Colon (tissue), 2 donors: ENCODE results near the gene ANKRD13A.
"Not testable (repeated sequence)": the region's sequence is repeated elsewhere in the genome, so short reads cannot be mapped to it uniquely, and the experiment has no call there.

ENCODE experiments used
- FAIRE-seq: peaks from 2 replicates; lab custom pipeline; 2012; peaks lifted over from hg19 to GRCh38; lab: Jason Lieb, UNC
- donor health status: control.
- donor health status: control.

ANKRD13A gene

GRCh38 chr12:110049034-110049433 is 49.8 kb downstream of the ANKRD13A start:
- FAIRE-seq = not testable (repeated sequence)

- FAIRE-seq = not testable (repeated sequence)
Observed at GRCh38 chr12:110049666-110050065, 50.4 kb downstream of the ANKRD13A start.

- no peak for FAIRE-seq
Observed at GRCh38 chr12:110050927-110051326, 51.7 kb downstream of the ANKRD13A start.

GRCh38 chr12:110055375-110056352 is 56.4 kb downstream of the ANKRD13A start:
- not testable (repeated sequence) for FAIRE-seq

GRCh38 chr12:110056643-110057042 is 57.4 kb downstream of the ANKRD13A start:
- not testable (repeated sequence) for FAIRE-seq

GRCh38 chr12:110058875-110059615 is 59.8 kb downstream of the ANKRD13A start:
- FAIRE-seq = no peak

GRCh38 chr12:110059651-110060000 is 60.4 kb downstream of the ANKRD13A start:
- no peak for FAIRE-seq

GRCh38 chr12:110062241-110062640 is 63.0 kb downstream of the ANKRD13A start:
- FAIRE-seq = no peak

GRCh38 chr12:110065540-110065939 is 66.3 kb downstream of the ANKRD13A start:
- FAIRE-seq = no peak

GRCh38 chr12:110067531-110067930 is 68.3 kb downstream of the ANKRD13A start:
- no peak for FAIRE-seq

- not testable (repeated sequence) for FAIRE-seq
Observed at GRCh38 chr12:110068115-110068514, 68.9 kb downstream of the ANKRD13A start.

GRCh38 chr12:110068654-110069053 is 69.4 kb downstream of the ANKRD13A start:
- no peak for FAIRE-seq

- FAIRE-seq = no peak
Observed at GRCh38 chr12:110071504-110071903, 72.3 kb downstream of the ANKRD13A start.

- no peak for FAIRE-seq
Observed at GRCh38 chr12:110071967-110072366, 72.7 kb downstream of the ANKRD13A start.

GRCh38 chr12:110072636-110073035 is 73.4 kb downstream of the ANKRD13A start:
- FAIRE-seq = not testable (repeated sequence)

GRCh38 chr12:110073049-110073831 is 74.0 kb downstream of the ANKRD13A start:
- FAIRE-seq = no peak

- no peak for FAIRE-seq
Observed at GRCh38 chr12:110074089-110074488, 74.9 kb downstream of the ANKRD13A start.

- no peak for FAIRE-seq
Observed at GRCh38 chr12:110075880-110076279, 76.7 kb downstream of the ANKRD13A start.

- FAIRE-seq = no peak
Observed at GRCh38 chr12:110077800-110078199, 78.6 kb downstream of the ANKRD13A start.

- no peak for FAIRE-seq
Observed at GRCh38 chr12:110079477-110080400, 80.5 kb downstream of the ANKRD13A start.

GRCh38 chr12:110080410-110080809 is 81.2 kb downstream of the ANKRD13A start:
- FAIRE-seq = no peak
